CD4-positive, alpha-beta T cell (primary cell): ENCODE results near the gene RRAS2. TPM values are rescaled to one million over a fixed set of nuclear protein-coding genes. Genes with fewer than 3 reads are reported as not detected.

Source experiments
- ATAC-seq: fragments of 200-7000 bp; cut with Tn5 transposase; one replicate; pipeline ENCODE4 v1.10.0; 2022; ENCODE audit warnings: mild to moderate bottlenecking; ENCODE audit not compliant: poor library complexity
- CTCF ChIA-PET: fragments of 350-600 bp; sonication (Branson Sonifier 250); formaldehyde crosslinking; loops from one replicate; lab custom pipeline; 2021; ENCODE audit warnings: antibody characterized with exemption, inconsistent platforms; lab: Charles Lee
- POLR2A ChIA-PET: fragments of 350-600 bp; sonication (Branson Sonifier 250); formaldehyde crosslinking; loops from one replicate; lab custom pipeline; 2021; ENCODE audit warnings: antibody characterized with exemption, inconsistent platforms; lab: Charles Lee
- DNase-seq, 14 experiments: peaks; one replicate each; pipeline ENCODE4 v3.0.0-alpha.2; 2013 to 2020; ENCODE audit warnings: mixed read lengths in 2 of 14
- H3K27ac ChIP-seq, 2 donors: one replicate each; pipeline versions ENCODE4 v1.5.1 to v1.7.0; 2013; ENCODE audit warnings: low read length in 2 of 2, low read depth in 1 of 2, mild to moderate bottlenecking in 1 of 2
- H3K27me3 ChIP-seq, 2 experiments: 1 replicate in 1 of 2; 2 replicates in 1 of 2; pipeline versions ENCODE4 v1.6.1 to v1.7.0; 2013; ENCODE audit warnings: low read length in 2 of 2, control low read depth in 1 of 2, mild to moderate bottlenecking in 1 of 2, moderate library complexity in 1 of 2; ENCODE audit not compliant: insufficient read depth in 2 of 2, control insufficient read depth in 1 of 2
- H3K36me3 ChIP-seq: one replicate; pipeline ENCODE4 v1.6.1; 2013; ENCODE audit warnings: low read length, control low read depth; ENCODE audit not compliant: insufficient read depth
- H3K4me1 ChIP-seq: one replicate; pipeline ENCODE4 v1.6.1; 2013; ENCODE audit warnings: low read length, control low read depth; ENCODE audit not compliant: insufficient read depth
- H3K4me3 ChIP-seq: one replicate; pipeline ENCODE4 v1.5.1; 2013; ENCODE audit warnings: mild to moderate bottlenecking, low read length, moderate library complexity
- H3K9me3 ChIP-seq, 2 experiments: 1 replicate in 1 of 2; 2 replicates in 1 of 2; pipeline versions ENCODE4 v1.6.1 to v1.7.0; 2013; ENCODE audit warnings: low read length in 2 of 2, mild to moderate bottlenecking in 2 of 2, control low read depth in 1 of 2, moderate library complexity in 1 of 2; ENCODE audit not compliant: control insufficient read depth in 1 of 2, insufficient read depth in 1 of 2
- H3K27ac Mint-ChIP-seq: one replicate; pipeline ENCODE4 v1.8.0; 2020; ENCODE audit warnings: mixed read lengths
- H3K27me3 Mint-ChIP-seq: one replicate; pipeline ENCODE4 v1.8.0; 2021; ENCODE audit warnings: mixed read lengths
- H3K36me3 Mint-ChIP-seq: one replicate; pipeline ENCODE4 v1.8.0; 2021; ENCODE audit warnings: low read depth, mixed read lengths
- H3K4me1 Mint-ChIP-seq: one replicate; pipeline ENCODE4 v1.8.0; 2021; ENCODE audit warnings: low read depth, mixed read lengths
- H3K4me3 Mint-ChIP-seq: one replicate; pipeline ENCODE4 v1.8.0; 2020; ENCODE audit warnings: mild to moderate bottlenecking, mixed read lengths
- H3K9me3 Mint-ChIP-seq: one replicate; pipeline ENCODE4 v1.8.0; 2020; ENCODE audit warnings: mixed read lengths
- intact Hi-C, 2 experiments: fragments of 100-400 bp; cut with DNase I in 1 of 2; cut with micrococcal nuclease in 1 of 2; formaldehyde crosslinking; loops; one replicate each; pipeline versions ENCODE4 v1.15.1 to v1.9.0; 2023 to 2025; cut with DNase I, micrococcal nuclease
- total RNA-seq, 174 experiments: library from RNA in 2 of 174; stranded (reverse) in 2 of 174; gene quantifications; one replicate each; pipeline ENCODE4 v1.2.3 and lab custom pipeline; 2021 to 2026
- TF ChIP-seq, protein P1 (sequence below): fragments of 200-600 bp; IDR thresholded peaks from one replicate; pipeline ENCODE4 v1.8.0; 2022; ENCODE audit warnings: antibody characterized with exemption, mild to moderate bottlenecking

The RRAS2 gene
- total RNA-seq, 2 experiments from 2014 or later, result 20.7 to 21.2 TPM

DNA sequence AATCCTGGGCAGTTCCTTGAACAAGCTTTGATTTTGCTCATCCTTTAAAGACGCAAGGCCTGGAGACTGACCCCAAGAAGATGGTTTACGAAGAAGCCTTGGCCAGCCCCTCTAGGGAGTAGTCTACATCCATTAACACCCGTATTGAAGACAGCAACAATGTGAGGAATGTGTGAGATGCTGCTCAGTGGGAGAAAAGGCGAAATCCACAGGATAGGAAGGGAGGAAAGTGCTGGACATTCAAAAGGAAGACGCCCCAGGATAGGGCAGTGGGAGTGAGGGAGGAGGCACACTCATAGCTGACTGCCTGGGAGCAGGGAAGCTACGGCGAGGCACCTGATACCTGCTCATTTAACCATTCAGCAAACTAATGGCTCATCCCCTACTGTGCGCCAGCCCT is 114.1 kb downstream of the RRAS2 start:
- H3K27me3 ChIP-seq, result no peaks in the 10 kb centered on the region
- ChIA-PET CTCF (no interaction called here), POLR2A (no interaction called here)
- no peak for DNase-seq
- H3K36me3 ChIP-seq, result no peaks in the 10 kb centered on the region
- H3K27ac Mint-ChIP-seq, result no peak overlapping the region
- no peak overlapping the region for H3K27ac ChIP-seq
- TF ChIP-seq, protein P1, sequence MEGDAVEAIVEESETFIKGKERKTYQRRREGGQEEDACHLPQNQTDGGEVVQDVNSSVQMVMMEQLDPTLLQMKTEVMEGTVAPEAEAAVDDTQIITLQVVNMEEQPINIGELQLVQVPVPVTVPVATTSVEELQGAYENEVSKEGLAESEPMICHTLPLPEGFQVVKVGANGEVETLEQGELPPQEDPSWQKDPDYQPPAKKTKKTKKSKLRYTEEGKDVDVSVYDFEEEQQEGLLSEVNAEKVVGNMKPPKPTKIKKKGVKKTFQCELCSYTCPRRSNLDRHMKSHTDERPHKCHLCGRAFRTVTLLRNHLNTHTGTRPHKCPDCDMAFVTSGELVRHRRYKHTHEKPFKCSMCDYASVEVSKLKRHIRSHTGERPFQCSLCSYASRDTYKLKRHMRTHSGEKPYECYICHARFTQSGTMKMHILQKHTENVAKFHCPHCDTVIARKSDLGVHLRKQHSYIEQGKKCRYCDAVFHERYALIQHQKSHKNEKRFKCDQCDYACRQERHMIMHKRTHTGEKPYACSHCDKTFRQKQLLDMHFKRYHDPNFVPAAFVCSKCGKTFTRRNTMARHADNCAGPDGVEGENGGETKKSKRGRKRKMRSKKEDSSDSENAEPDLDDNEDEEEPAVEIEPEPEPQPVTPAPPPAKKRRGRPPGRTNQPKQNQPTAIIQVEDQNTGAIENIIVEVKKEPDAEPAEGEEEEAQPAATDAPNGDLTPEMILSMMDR, result no peak
- H3K4me3 Mint-ChIP-seq, result no peak overlapping the region
- no peaks in the 10 kb centered on the region for H3K36me3 Mint-ChIP-seq
- H3K4me3 ChIP-seq, result no peak overlapping the region
- no peaks in the 10 kb centered on the region for H3K9me3 Mint-ChIP-seq
- peaks cover 28% of the 10 kb centered on the region for H3K4me1 Mint-ChIP-seq
- intact Hi-C loops, result loop anchor here (5.0 to 10.0 kb wide), 3 partner anchors 98 to 1280 kb away; no protein-coding TSS in a partner anchor
- H3K4me1 ChIP-seq, result peaks cover 12% of the 10 kb centered on the region
- no peaks in the 10 kb centered on the region for H3K27me3 Mint-ChIP-seq
- H3K9me3 ChIP-seq, result no peaks in the 10 kb centered on the region
- ATAC-seq, result no peak

DNA sequence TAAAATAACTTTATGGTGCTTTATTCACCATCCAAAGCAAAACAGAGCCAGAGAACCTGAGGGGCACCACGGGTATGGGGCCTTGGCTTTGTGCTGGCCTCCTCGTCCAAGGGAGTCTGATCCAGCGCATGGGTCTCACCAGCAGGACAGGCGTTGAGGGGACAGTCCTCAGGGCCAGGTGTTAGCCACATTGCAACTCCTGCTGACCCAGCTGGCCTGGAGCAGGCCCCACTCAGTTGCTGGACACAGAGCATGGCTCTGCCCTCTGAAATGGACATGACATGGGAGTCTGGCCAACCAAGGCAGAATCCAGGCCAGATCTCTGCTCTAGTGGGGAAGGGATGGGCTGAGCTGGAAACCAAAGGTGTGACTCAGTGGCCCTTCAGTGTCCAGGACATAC is 116.2 kb downstream of the RRAS2 start:
- ChIA-PET CTCF (no interaction called here), POLR2A (no interaction called here)
- no peaks in the 10 kb centered on the region for H3K4me1 ChIP-seq
- intact Hi-C loops, result loop anchor here in 1 of 2 experiments (10.0 kb wide), 1 partner anchor 1278 kb away; no protein-coding TSS in a partner anchor
- TF ChIP-seq, protein P1, result no peak
- no peaks in the 10 kb centered on the region for H3K36me3 ChIP-seq
- H3K9me3 ChIP-seq, result no peaks in the 10 kb centered on the region
- Mint-ChIP-seq H3K27me3 (no peaks in the 10 kb centered on the region), H3K9me3 (no peaks in the 10 kb centered on the region), H3K4me3 (no peak overlapping the region), H3K27ac (no peak overlapping the region), H3K4me1 (peaks cover 12% of the 10 kb centered on the region), H3K36me3 (no peaks in the 10 kb centered on the region)
- no peak overlapping the region for H3K27ac ChIP-seq
- H3K4me3 ChIP-seq, result no peak overlapping the region
- no peaks in the 10 kb centered on the region for H3K27me3 ChIP-seq
- DNase-seq (no peak), ATAC-seq (no peak)

DNA sequence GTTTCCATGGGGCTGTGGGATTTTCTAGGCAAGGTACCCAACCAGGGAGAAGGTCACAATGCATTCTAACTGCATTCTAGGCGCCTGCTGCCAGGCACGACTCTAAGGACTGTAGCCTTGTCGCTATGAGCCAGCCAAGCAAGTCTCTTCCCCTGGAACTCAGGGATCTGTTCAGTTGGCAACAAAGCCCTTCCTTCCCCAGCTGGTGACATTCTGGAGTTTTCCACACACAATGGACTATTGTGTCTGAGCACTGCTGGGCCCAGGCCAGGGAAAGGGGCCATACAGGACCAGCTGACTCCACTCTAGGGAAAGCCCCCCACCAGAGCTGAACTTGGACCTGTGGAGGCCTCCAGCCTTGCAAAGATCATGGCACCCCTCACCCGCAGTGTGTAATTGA is 116.8 kb downstream of the RRAS2 start:
- CTCF ChIA-PET, result no interaction called here

More for the DNA sequence above, 116.8 kb downstream of the RRAS2 start:
- H3K36me3 ChIP-seq, result no peaks in the 10 kb centered on the region
- Mint-ChIP-seq H3K27ac (no peak overlapping the region), H3K36me3 (no peaks in the 10 kb centered on the region), H3K9me3 (no peaks in the 10 kb centered on the region), H3K4me3 (no peak overlapping the region), H3K4me1 (peaks cover 6% of the 10 kb centered on the region), H3K27me3 (no peaks in the 10 kb centered on the region)
- no peak overlapping the region for H3K4me3 ChIP-seq
- no peaks in the 10 kb centered on the region for H3K9me3 ChIP-seq
- ATAC-seq, result no peak
- no peaks in the 10 kb centered on the region for H3K4me1 ChIP-seq
- no peak overlapping the region for H3K27ac ChIP-seq
- no peaks in the 10 kb centered on the region for H3K27me3 ChIP-seq
- TF ChIP-seq, protein P1, result no peak
- intact Hi-C loops, result loop anchor here in 1 of 2 experiments (10.0 kb wide), 1 partner anchor 1277 kb away; no protein-coding TSS in a partner anchor
- no peak for DNase-seq
- POLR2A ChIA-PET, result no interaction called here
